ENCODE data around the gene PPP5C.

Gene PPP5C

DNA sequence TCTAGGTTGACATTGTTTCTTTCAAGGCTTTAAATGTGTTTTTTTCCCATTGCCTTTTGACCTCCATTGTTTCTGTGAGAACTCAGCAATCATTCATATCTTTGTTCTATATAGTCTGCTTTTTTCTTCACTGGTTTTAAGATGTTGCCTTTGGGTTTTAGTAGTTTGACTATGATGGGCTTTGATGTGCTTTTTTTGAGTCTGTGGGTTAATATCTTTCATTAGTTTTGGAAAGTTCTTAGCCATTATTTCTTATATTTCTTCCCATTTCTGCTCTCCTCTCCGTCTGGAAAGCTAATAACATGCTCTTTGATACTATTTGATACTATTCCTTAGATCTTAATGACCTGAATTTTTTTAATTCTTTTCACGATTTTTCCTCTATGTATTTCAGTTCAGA, 33.8 kb downstream of the PPP5C start:
- TF ChIP-seq, protein P1, sequence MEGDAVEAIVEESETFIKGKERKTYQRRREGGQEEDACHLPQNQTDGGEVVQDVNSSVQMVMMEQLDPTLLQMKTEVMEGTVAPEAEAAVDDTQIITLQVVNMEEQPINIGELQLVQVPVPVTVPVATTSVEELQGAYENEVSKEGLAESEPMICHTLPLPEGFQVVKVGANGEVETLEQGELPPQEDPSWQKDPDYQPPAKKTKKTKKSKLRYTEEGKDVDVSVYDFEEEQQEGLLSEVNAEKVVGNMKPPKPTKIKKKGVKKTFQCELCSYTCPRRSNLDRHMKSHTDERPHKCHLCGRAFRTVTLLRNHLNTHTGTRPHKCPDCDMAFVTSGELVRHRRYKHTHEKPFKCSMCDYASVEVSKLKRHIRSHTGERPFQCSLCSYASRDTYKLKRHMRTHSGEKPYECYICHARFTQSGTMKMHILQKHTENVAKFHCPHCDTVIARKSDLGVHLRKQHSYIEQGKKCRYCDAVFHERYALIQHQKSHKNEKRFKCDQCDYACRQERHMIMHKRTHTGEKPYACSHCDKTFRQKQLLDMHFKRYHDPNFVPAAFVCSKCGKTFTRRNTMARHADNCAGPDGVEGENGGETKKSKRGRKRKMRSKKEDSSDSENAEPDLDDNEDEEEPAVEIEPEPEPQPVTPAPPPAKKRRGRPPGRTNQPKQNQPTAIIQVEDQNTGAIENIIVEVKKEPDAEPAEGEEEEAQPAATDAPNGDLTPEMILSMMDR (IDR thresholded peaks at IDR 0.05; ENCODE audit: low read depth, low read length, missing control alignments): no peak
- no peak for DNase-seq (ENCODE audit: low read depth)
- H3K4me3 ChIP-seq (ENCODE audit: low read depth, low read length): no peak overlapping the region

DNA sequence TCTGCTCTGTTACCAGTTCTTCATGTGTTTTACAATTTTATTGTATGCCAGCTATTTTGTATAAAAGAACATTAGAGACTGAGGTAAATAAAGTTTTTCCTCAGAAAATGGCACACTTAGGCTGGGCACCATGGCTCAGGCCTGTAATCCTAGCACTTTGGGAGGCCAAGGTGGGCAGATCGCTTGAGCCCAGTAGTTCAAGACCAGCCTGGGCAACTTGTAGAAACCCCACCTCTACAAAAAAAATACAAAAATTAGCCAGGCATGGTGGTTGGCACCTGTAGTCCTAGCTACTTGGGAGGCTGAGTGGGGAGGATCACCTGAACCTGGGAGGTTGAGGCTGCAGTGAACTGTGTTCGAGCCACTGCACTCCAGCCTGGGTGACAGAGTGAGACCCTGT, 34.5 kb downstream of the PPP5C start:
- TF ChIP-seq, protein P1 (IDR thresholded peaks at IDR 0.05; ENCODE audit: low read depth, low read length, missing control alignments): no peak
- H3K4me3 ChIP-seq (ENCODE audit: low read depth, low read length): no peak overlapping the region
- no peak for DNase-seq (ENCODE audit: low read depth)

DNA sequence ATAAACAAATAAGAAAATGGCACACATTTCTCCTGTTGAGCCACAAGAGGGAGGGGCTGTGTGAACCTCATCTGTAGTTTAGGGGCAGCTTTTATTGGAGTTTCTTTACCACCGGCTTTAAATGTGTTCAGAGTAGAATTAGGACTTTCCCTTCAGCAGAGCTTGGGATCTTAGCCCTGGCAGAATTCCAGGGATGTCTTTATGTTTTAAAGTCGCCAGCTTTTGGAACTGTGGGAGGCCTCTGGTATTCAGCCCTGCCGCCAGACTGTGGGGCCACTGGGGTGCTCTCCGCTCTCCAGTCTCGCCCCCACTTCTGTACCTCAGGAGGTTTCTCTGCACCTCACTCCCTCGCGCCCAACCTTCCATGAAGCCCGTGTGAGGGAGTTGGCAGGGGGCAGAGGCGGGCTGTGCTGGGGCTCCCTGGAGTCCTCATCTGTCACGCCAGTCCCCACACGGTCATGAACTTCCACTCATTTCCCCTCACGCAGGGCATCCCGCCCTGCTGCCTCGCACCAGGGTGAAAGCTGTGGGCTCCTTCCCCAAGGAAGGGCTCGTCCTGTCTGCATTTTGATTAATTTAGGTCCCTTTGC, 35.0 kb downstream of the PPP5C start:
- TF ChIP-seq, protein P1 (IDR thresholded peaks at IDR 0.05; ENCODE audit: low read depth, low read length, missing control alignments): no peak
- no peak for DNase-seq (ENCODE audit: low read depth)
- no peak overlapping the region for H3K4me3 ChIP-seq (ENCODE audit: low read depth, low read length)

DNA sequence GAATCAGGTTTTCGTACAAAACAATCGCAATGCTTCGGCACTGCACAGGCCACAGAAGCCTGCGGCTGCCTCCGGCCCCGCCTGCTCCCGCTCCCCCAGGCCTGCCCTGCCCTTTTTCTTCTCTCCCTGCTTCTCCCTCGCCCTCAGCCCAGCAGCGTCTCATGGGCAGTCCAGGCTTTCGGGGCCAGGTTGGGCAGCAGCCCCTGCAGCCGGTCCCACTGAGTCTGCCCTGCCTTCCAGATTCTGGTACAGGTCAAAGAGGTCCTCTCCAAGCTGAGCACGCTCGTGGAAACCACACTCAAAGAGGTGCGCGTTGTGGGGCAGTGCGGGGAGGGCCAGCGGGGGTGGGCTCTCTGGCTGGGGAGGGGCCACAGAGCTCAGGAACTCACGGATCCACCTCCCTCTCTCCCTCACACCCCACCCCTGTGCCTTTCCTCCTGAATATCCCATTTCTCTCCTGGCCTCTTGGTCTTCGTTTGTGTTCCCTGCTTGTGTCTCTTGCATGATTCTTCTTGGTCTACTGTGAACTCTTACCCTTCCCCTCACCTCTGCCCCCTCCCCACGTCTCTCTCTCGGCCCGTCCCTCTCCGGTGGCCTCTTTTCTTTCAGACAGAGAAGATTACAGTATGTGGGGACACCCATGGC, 36.4 kb downstream of the PPP5C start:
- no peak for DNase-seq (ENCODE audit: low read depth)
- H3K4me3 ChIP-seq (ENCODE audit: low read depth, low read length): no peak overlapping the region
- TF ChIP-seq, protein P1 (IDR thresholded peaks at IDR 0.05; ENCODE audit: low read depth, low read length, missing control alignments): no peak

DNA sequence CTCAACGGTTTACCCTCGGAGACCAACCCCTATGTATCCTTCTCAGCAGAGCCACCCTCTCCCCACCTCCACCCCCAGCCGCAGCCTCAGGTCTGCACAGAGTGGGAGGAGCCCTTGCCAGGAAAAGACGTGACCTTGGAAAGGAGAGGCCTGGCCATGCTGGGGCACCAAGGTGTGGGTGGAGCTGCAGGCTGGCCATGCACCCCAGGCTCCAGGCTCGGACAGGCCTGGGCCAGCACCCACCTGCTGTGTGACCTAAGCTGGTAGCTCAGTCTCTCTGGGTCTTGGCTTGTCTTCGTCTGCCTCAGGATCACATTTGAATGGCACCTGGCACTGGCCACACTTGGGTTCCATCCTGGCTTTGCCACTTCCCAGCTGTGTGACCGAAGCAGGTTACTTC, 37.0 kb downstream of the PPP5C start:
- H3K4me3 ChIP-seq (ENCODE audit: low read depth, low read length): no peak overlapping the region
- DNase-seq (ENCODE audit: low read depth): no peak
- TF ChIP-seq, protein P1 (IDR thresholded peaks at IDR 0.05; ENCODE audit: low read depth, low read length, missing control alignments): no peak

DNA sequence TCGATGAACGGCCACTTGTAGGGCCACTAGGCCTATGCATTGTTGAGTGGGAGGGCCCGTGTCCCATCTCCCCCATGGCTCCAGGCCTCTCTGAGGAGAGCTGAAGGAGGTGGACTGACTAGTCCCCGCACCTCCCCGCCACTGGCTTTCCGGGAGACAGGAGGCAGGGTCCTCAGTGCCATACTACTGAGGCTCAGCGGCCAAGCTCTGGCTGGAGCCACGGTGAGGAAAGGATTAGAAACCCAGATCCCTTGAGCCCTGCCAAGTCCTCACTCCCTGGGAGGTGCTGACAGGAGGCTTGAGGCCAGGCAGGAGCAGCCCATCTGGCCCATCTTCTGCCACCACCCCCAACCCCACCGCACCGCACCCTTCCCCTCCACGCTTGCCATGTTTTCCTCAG, 37.5 kb downstream of the PPP5C start:
- TF ChIP-seq, protein P1 (IDR thresholded peaks at IDR 0.05; ENCODE audit: low read depth, low read length, missing control alignments): no peak
- DNase-seq (ENCODE audit: low read depth): no peak

DNA sequence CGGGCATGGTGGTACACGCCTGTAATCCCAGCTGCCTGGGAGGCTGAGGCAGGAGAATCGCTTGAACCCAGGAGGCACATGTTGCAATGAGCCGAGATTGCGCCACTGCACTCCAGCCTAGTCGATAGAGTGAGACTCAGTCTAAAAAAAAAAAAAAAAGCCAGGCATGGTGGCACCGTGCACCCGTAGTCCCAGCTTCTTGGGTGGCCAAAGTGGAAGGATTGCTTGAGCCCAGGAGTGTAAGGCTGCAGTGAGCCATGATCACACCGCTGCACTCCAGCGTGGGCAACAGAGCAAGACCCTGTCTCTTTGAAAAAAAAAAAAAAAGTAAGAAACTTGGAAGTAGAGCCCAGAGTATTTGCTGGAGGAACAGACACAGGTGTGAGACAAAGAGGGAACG, 38.7 kb downstream of the PPP5C start:
- no peak overlapping the region for H3K4me3 ChIP-seq (ENCODE audit: low read depth, low read length)
- TF ChIP-seq, protein P1 (IDR thresholded peaks at IDR 0.05; ENCODE audit: low read depth, low read length, missing control alignments): no peak
- DNase-seq (ENCODE audit: low read depth): no peak

More for the DNA sequence above, 37.5 kb downstream of the PPP5C start:
- no peak overlapping the region for H3K4me3 ChIP-seq (ENCODE audit: low read depth, low read length)
